ENCODE results near the gene CNTNAP5. TPM values are rescaled to one million over a fixed set of nuclear protein-coding genes. Genes with fewer than 3 reads are reported as not detected.

The CNTNAP5 gene
- total and polyA plus RNA-seq, 4 donors = not detected

- intact Hi-C loops (cut with DNase I) = no loop called here
- Histone ChIP-seq H3K4me3 (ENCODE audit: low read length in 2 of 2) (no peak overlapping the region), H3K27me3 (ENCODE audit: control insufficient read depth in 1 of 2, insufficient read depth in 2 of 2, low read length in 1 of 2) (no peaks in the 10 kb centered on the region), H3K4me1 (ENCODE audit: control insufficient read depth in 1 of 2, insufficient read depth in 2 of 2, low read length in 2 of 2) (no peaks in the 10 kb centered on the region), H3K27ac (ENCODE audit: low read depth in 1 of 2, low read length in 2 of 2) (no peak overlapping the region), H3K9me3 (ENCODE audit: control insufficient read depth, low read length) (no peaks in the 10 kb centered on the region), H3K36me3 (ENCODE audit: control insufficient read depth in 1 of 2, insufficient read depth in 2 of 2, low read length in 1 of 2) (no peaks in the 10 kb centered on the region)
- 75 to 80% methylated on average over 3 of the region's 3 CpGs for WGBS, 2 donors
- ATAC-seq (ENCODE audit: low FRiP score) = no peak
- DNase-seq = no peak
Observed at GRCh38 chr2:124838406-124838805, 813.3 kb downstream of the CNTNAP5 start.

DNA sequence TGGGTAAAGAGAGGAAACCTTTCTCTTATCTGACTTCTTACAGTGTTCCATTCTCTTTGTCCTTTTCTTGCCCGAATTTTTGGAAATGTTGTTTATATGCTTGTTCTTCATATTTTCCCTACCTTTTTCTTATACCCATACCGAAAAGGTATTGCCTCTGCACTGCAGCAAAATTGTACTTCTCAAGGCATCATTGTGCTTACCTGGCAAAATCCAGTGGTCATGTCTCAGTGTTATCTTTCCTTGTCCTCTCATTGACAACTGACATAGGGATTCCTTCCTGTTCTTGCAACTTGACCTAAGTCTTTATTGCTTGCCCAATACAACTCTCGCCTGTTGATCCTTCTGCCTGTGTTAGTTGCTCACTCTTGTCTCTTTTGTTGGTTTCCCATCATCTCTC, 842.2 kb downstream of the CNTNAP5 start:
- Histone ChIP-seq H3K36me3 (ENCODE audit: control insufficient read depth in 1 of 2, insufficient read depth in 2 of 2, low read length in 1 of 2) (no peaks in the 10 kb centered on the region), H3K4me1 (ENCODE audit: control insufficient read depth in 1 of 2, insufficient read depth in 2 of 2, low read length in 2 of 2) (no peaks in the 10 kb centered on the region), H3K9me3 (ENCODE audit: control insufficient read depth, low read length) (no peaks in the 10 kb centered on the region), H3K27me3 (ENCODE audit: control insufficient read depth in 1 of 2, insufficient read depth in 2 of 2, low read length in 1 of 2) (no peaks in the 10 kb centered on the region), H3K27ac (ENCODE audit: low read depth in 1 of 2, low read length in 2 of 2) (no peak overlapping the region), H3K4me3 (ENCODE audit: low read length in 2 of 2) (no peak overlapping the region)
- DNase-seq = no peak
- no peak for ATAC-seq (ENCODE audit: low FRiP score)
- 92% methylated on average over 3 of the region's 3 CpGs for WGBS, 2 donors
- intact Hi-C loops (cut with DNase I) = no loop called here

DNA sequence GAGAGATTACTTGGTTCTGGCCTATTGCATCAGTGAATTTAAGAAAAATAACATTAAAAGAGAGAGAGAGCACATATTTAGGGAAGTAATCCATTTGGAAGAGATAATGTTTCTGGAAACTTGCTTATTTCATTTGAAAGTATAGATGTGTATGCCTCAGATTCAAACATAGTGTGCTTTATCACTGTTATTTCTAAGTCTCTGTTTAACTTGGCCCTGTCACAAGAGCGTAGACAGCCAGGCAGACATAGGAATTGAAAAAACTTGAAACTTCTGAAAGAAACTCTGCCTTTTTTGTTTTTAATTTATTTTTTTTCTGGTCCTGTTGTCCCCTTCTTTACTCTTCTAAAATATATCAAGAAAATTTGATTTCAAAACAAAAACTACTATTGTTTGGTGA, 849.1 kb downstream of the CNTNAP5 start:
- Histone ChIP-seq H3K4me1 (ENCODE audit: control insufficient read depth in 1 of 2, insufficient read depth in 2 of 2, low read length in 2 of 2) (no peaks in the 10 kb centered on the region), H3K4me3 (ENCODE audit: low read length in 2 of 2) (no peak overlapping the region), H3K27ac (ENCODE audit: low read depth in 1 of 2, low read length in 2 of 2) (no peak overlapping the region), H3K36me3 (ENCODE audit: control insufficient read depth in 1 of 2, insufficient read depth in 2 of 2, low read length in 1 of 2) (no peaks in the 10 kb centered on the region), H3K9me3 (ENCODE audit: control insufficient read depth, low read length) (no peaks in the 10 kb centered on the region), H3K27me3 (ENCODE audit: control insufficient read depth in 1 of 2, insufficient read depth in 2 of 2, low read length in 1 of 2) (no peaks in the 10 kb centered on the region)
- no peak for DNase-seq
- 5 to 11% methylated on average over 1 of the region's 1 CpG for WGBS, 2 donors
- ATAC-seq (ENCODE audit: low FRiP score) = no peak
- intact Hi-C loops (cut with DNase I) = no loop called here

GRCh38 chr2:124874676-124875075, 849.6 kb downstream of the CNTNAP5 start:
- DNase-seq (no peak), ATAC-seq (ENCODE audit: low FRiP score) (no peak)
- H3K4me3 ChIP-seq (ENCODE audit: low read length in 2 of 2) = no peak overlapping the region
- no peak overlapping the region for H3K27ac ChIP-seq (ENCODE audit: low read depth in 1 of 2, low read length in 2 of 2)
- intact Hi-C loops (cut with DNase I) = no loop called here
- H3K27me3 ChIP-seq (ENCODE audit: control insufficient read depth in 1 of 2, insufficient read depth in 2 of 2, low read length in 1 of 2) = no peaks in the 10 kb centered on the region
- WGBS, 2 donors = 4 to 12% methylated on average over 1 of the region's 1 CpG
- H3K36me3 ChIP-seq (ENCODE audit: control insufficient read depth in 1 of 2, insufficient read depth in 2 of 2, low read length in 1 of 2) = no peaks in the 10 kb centered on the region
- H3K4me1 ChIP-seq (ENCODE audit: control insufficient read depth in 1 of 2, insufficient read depth in 2 of 2, low read length in 2 of 2) = no peaks in the 10 kb centered on the region
- H3K9me3 ChIP-seq (ENCODE audit: control insufficient read depth, low read length) = no peaks in the 10 kb centered on the region

GRCh38 chr2:124875627-124876244, 850.6 kb downstream of the CNTNAP5 start:
- Histone ChIP-seq H3K27me3 (ENCODE audit: control insufficient read depth in 1 of 2, insufficient read depth in 2 of 2, low read length in 1 of 2) (no peaks in the 10 kb centered on the region), H3K4me3 (ENCODE audit: low read length in 2 of 2) (no peak overlapping the region), H3K36me3 (ENCODE audit: control insufficient read depth in 1 of 2, insufficient read depth in 2 of 2, low read length in 1 of 2) (no peaks in the 10 kb centered on the region), H3K4me1 (ENCODE audit: control insufficient read depth in 1 of 2, insufficient read depth in 2 of 2, low read length in 2 of 2) (no peaks in the 10 kb centered on the region), H3K27ac (ENCODE audit: low read depth in 1 of 2, low read length in 2 of 2) (no peak overlapping the region), H3K9me3 (ENCODE audit: control insufficient read depth, low read length) (no peaks in the 10 kb centered on the region)
- DNase-seq (no peak), ATAC-seq (ENCODE audit: low FRiP score) (no peak)
- 89 to 93% methylated on average over 3 of the region's 3 CpGs for WGBS, 2 donors
- intact Hi-C loops (cut with DNase I) = no loop called here

DNA sequence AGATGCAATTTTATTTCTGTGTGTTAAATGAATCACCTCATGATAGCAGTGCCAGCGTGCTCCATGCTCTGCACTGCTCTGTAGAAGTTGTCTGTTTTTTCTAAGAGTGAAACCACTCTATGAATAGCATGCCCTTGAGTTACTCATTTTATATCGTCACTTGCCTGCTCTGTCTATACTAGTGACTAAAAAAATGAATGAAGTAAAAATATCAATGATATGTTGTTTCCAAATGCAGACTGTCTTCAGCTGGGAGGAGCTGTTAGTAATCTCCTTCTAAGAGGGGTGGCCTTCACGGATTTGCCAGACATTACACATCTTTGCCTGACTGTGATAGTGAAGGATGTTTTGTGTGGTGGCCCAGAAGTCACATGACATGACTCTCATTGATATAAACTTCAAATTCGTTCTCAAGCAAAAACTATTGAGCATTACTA, 852.1 kb downstream of the CNTNAP5 start:
- no peak overlapping the region for H3K4me3 ChIP-seq (ENCODE audit: low read length in 2 of 2)
- intact Hi-C loops (cut with DNase I) = no loop called here
- no peaks in the 10 kb centered on the region for H3K4me1 ChIP-seq (ENCODE audit: control insufficient read depth in 1 of 2, insufficient read depth in 2 of 2, low read length in 2 of 2)
- no peaks in the 10 kb centered on the region for H3K27me3 ChIP-seq (ENCODE audit: control insufficient read depth in 1 of 2, insufficient read depth in 2 of 2, low read length in 1 of 2)
- no peak overlapping the region for H3K27ac ChIP-seq (ENCODE audit: low read depth in 1 of 2, low read length in 2 of 2)
- no peak for ATAC-seq (ENCODE audit: low FRiP score)
- DNase-seq = no peak
- no peaks in the 10 kb centered on the region for H3K9me3 ChIP-seq (ENCODE audit: control insufficient read depth, low read length)
- WGBS, 2 donors = 2 to 4% methylated on average over 4 of the region's 4 CpGs
- H3K36me3 ChIP-seq (ENCODE audit: control insufficient read depth in 1 of 2, insufficient read depth in 2 of 2, low read length in 1 of 2) = no peaks in the 10 kb centered on the region

DNA sequence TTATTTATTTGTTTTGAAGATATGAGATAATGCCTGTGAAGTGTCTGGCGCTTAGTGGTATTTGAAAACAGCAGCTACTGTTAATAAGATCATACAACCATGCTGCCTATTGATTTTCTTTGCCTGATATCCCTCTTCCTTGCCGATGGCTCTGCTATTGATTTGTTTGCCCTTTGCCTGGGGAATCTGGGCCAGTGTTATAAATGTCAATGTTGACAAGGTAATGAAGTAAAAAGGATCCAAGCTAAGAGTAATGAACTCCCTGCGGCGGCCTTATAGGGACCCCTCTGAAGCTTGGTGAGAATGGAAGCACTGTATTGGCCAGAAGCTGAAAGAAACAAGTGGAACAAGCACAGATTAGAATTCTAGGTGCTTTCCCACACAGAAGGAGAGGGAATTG, 854.6 kb downstream of the CNTNAP5 start:
- DNase-seq (no peak), ATAC-seq (ENCODE audit: low FRiP score) (no peak)
- WGBS, 2 donors = 79 to 87% methylated on average over 4 of the region's 4 CpGs
- no peak overlapping the region for H3K4me3 ChIP-seq (ENCODE audit: low read length in 2 of 2)
- no peaks in the 10 kb centered on the region for H3K36me3 ChIP-seq (ENCODE audit: control insufficient read depth in 1 of 2, insufficient read depth in 2 of 2, low read length in 1 of 2)
- intact Hi-C loops (cut with DNase I) = no loop called here
- H3K27me3 ChIP-seq (ENCODE audit: control insufficient read depth in 1 of 2, insufficient read depth in 2 of 2, low read length in 1 of 2) = no peaks in the 10 kb centered on the region
- H3K27ac ChIP-seq (ENCODE audit: low read depth in 1 of 2, low read length in 2 of 2) = no peak overlapping the region
- no peaks in the 10 kb centered on the region for H3K9me3 ChIP-seq (ENCODE audit: control insufficient read depth, low read length)
- no peaks in the 10 kb centered on the region for H3K4me1 ChIP-seq (ENCODE audit: control insufficient read depth in 1 of 2, insufficient read depth in 2 of 2, low read length in 2 of 2)

- no peak overlapping the region for H3K27ac ChIP-seq (ENCODE audit: low read depth in 1 of 2, low read length in 2 of 2)
- WGBS, 2 donors = 76 to 78% methylated on average over 2 of the region's 2 CpGs
- H3K9me3 ChIP-seq (ENCODE audit: control insufficient read depth, low read length) = no peaks in the 10 kb centered on the region
- no peak overlapping the region for H3K4me3 ChIP-seq (ENCODE audit: low read length in 2 of 2)
- no peaks in the 10 kb centered on the region for H3K36me3 ChIP-seq (ENCODE audit: control insufficient read depth in 1 of 2, insufficient read depth in 2 of 2, low read length in 1 of 2)
- intact Hi-C loops (cut with DNase I) = no loop called here
- ATAC-seq (ENCODE audit: low FRiP score) (no peak), DNase-seq (no peak)
- no peaks in the 10 kb centered on the region for H3K27me3 ChIP-seq (ENCODE audit: control insufficient read depth in 1 of 2, insufficient read depth in 2 of 2, low read length in 1 of 2)
- H3K4me1 ChIP-seq (ENCODE audit: control insufficient read depth in 1 of 2, insufficient read depth in 2 of 2, low read length in 2 of 2) = no peaks in the 10 kb centered on the region
Observed at GRCh38 chr2:124880995-124881394, 855.9 kb downstream of the CNTNAP5 start.

DNA sequence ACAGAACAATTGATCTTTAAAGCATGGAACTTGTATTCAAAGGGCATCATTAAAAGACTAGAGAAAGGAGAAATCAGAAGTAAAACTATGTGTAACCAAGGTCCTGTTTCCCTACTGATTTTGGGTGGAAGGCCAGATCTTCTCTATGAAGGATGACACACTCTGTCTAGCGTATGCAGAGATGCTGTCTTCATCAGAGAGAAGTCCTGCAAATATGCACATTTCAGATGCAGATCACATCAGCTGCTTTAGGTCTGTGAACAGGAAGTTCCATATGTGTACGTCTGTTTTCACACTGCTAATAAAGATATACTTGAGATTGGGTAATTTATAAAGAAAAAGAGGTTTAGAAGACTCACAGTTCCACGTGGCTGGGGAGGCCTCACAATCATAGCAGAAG, 857.3 kb downstream of the CNTNAP5 start:
- Histone ChIP-seq H3K4me3 (ENCODE audit: low read length in 2 of 2) (no peak overlapping the region), H3K27ac (ENCODE audit: low read depth in 1 of 2, low read length in 2 of 2) (no peak overlapping the region), H3K27me3 (ENCODE audit: control insufficient read depth in 1 of 2, insufficient read depth in 2 of 2, low read length in 1 of 2) (no peaks in the 10 kb centered on the region), H3K9me3 (ENCODE audit: control insufficient read depth, low read length) (no peaks in the 10 kb centered on the region), H3K36me3 (ENCODE audit: control insufficient read depth in 1 of 2, insufficient read depth in 2 of 2, low read length in 1 of 2) (no peaks in the 10 kb centered on the region), H3K4me1 (ENCODE audit: control insufficient read depth in 1 of 2, insufficient read depth in 2 of 2, low read length in 2 of 2) (no peaks in the 10 kb centered on the region)
- ATAC-seq (ENCODE audit: low FRiP score) (no peak), DNase-seq (no peak)
- intact Hi-C loops (cut with DNase I) = no loop called here
- whole genome bisulfite sequencing, 2 donors = 72% methylated on average over 3 of the region's 3 CpGs
